Keratinocyte (primary cell): ENCODE results near the gene NXPH4. TPM values are rescaled to one million over a fixed set of nuclear protein-coding genes. Genes with fewer than 3 reads are reported as not detected.

Source experiments
- DNase-seq: peaks from one replicate; pipeline ENCODE4 v3.0.0-alpha.2; 2011; ENCODE audit warnings: low read depth, missing footprints, low spot score
- FAIRE-seq: peaks from 2 replicates; lab custom pipeline; 2011; peaks lifted over from hg19 to GRCh38; lab: Jason Lieb, UNC
- H2AFZ ChIP-seq: 2 replicates; pipeline ENCODE4 v1.6.0; 2012; ENCODE audit warnings: low read length, control low read depth, inconsistent platforms; ENCODE audit not compliant: control insufficient read depth
- H3K27ac ChIP-seq: 2 replicates; pipeline ENCODE4 v1.5.1; 2011; ENCODE audit warnings: low read length; ENCODE audit not compliant: control insufficient read depth, insufficient read depth
- H3K27me3 ChIP-seq: 3 replicates; pipeline ENCODE4 v1.6.0; 2011; ENCODE audit warnings: low read length; ENCODE audit not compliant: control insufficient read depth, insufficient read depth; ENCODE audit errors: extremely low read depth
- H3K36me3 ChIP-seq, 2 experiments: 2 replicates in 1 of 2; 3 replicates in 1 of 2; pipeline ENCODE4 v1.5.1; 2011; ENCODE audit warnings: low read length in 2 of 2, mild to moderate bottlenecking in 1 of 2; ENCODE audit not compliant: control insufficient read depth in 2 of 2, insufficient read depth in 2 of 2; ENCODE audit errors: extremely low read depth in 1 of 2
- H3K4me1 ChIP-seq: 3 replicates; pipeline ENCODE4 v1.5.1; 2011; ENCODE audit warnings: low read length; ENCODE audit not compliant: control insufficient read depth, insufficient read depth; ENCODE audit errors: extremely low read depth
- H3K4me2 ChIP-seq: 3 replicates; pipeline ENCODE4 v1.6.0; 2011; ENCODE audit warnings: low read depth, low read length; ENCODE audit not compliant: control insufficient read depth, insufficient read depth; ENCODE audit errors: extremely low read depth
- H3K4me3 ChIP-seq, 3 experiments: fragments of 200-600 bp in 1 of 3; sonication (generic) in 1 of 3; 2 replicates in 2 of 3; 3 replicates in 1 of 3; pipeline ENCODE4 v1.5.1; 2011 to 2016; ENCODE audit warnings: low read length in 3 of 3, mild to moderate bottlenecking in 3 of 3, control low read depth in 2 of 3, inconsistent platforms in 1 of 3, low read depth in 1 of 3, mixed read lengths in 1 of 3, mixed run types in 1 of 3, moderate library complexity in 1 of 3; ENCODE audit not compliant: control insufficient read depth in 2 of 3, insufficient read depth in 2 of 3; ENCODE audit errors: extremely low read depth in 1 of 3
- H3K79me2 ChIP-seq: 2 replicates; pipeline ENCODE4 v1.6.0; 2012; ENCODE audit warnings: low read length; ENCODE audit not compliant: control insufficient read depth, insufficient read depth
- H3K9ac ChIP-seq: 3 replicates; pipeline ENCODE4 v1.6.0; 2011; ENCODE audit warnings: low read length; ENCODE audit not compliant: control insufficient read depth, insufficient read depth; ENCODE audit errors: extremely low read depth
- H3K9me1 ChIP-seq: 3 replicates; pipeline ENCODE4 v1.6.0; 2011; ENCODE audit warnings: low read length; ENCODE audit not compliant: control insufficient read depth, insufficient read depth; ENCODE audit errors: extremely low read depth
- H3K9me3 ChIP-seq: 2 replicates; pipeline ENCODE4 v1.5.1; 2012; ENCODE audit warnings: low read depth, low read length; ENCODE audit not compliant: control insufficient read depth
- H4K20me1 ChIP-seq: 3 replicates; pipeline ENCODE4 v1.6.0; 2011; ENCODE audit warnings: low read length; ENCODE audit not compliant: control insufficient read depth, insufficient read depth; ENCODE audit errors: extremely low read depth
- CTCF ChIP-seq, 3 experiments: IDR thresholded peaks in 1 of 3; conservative IDR thresholded peaks in 1 of 3; optimal IDR thresholded peaks in 1 of 3; 2 replicates in 2 of 3; 3 replicates in 1 of 3; pipeline versions ENCODE3 to v1.5.1; 2011; ENCODE audit warnings: low read length in 3 of 3, mild to moderate bottlenecking in 3 of 3, moderate library complexity in 2 of 3, control low read depth in 1 of 3, inconsistent platforms in 1 of 3; ENCODE audit not compliant: insufficient read depth in 2 of 3; ENCODE audit errors: extremely low read depth in 1 of 3
- EZH2 ChIP-seq: IDR thresholded peaks from one replicate; pipeline ENCODE4 v1.6.1; 2012; ENCODE audit warnings: inconsistent platforms, mild to moderate bottlenecking, low read length, moderate library complexity
- dilution Hi-C: fragments of 300-500 bp; cut with MboI; formaldehyde crosslinking; loops from one replicate; pipeline ENCODE4 v1.7.0; 2020; ENCODE audit warnings: low sequenced_read_pairs; ENCODE audit not compliant: extremely low pct_ligation_motif_present
- polyA plus RNA-seq, 5 experiments: library from polyadenylated mRNA; depleted of rRNA in 3 of 5; stranded (reverse) in 3 of 5; stranded (forward) in 1 of 5; unstranded in 1 of 5; fragments of >200 nt; gene quantifications; 1 replicate in 1 of 5; 2 replicates in 3 of 5; 3 replicates in 1 of 5; pipeline versions ENCODE4 v1.2.1 to v1.2.3, GENCODE V29; 2011 to 2012; ENCODE audit warnings: missing spikeins in 2 of 5, low read depth in 1 of 5, low replicate concordance in 1 of 5

The NXPH4 gene
- polyA plus RNA-seq, 1 donor (not counting 4 experiments of a cell fraction or from before 2014, with no cell fraction given) = 0.97 TPM

- no peak overlapping the region for H3K4me3 ChIP-seq
- H3K4me1 ChIP-seq = no peaks in the 10 kb centered on the region
- peaks cover 0 to 44% of the 10 kb centered on the region in 2 experiments for H3K36me3 ChIP-seq
- no peaks in the 10 kb centered on the region for H3K27me3 ChIP-seq
- no peaks in the 10 kb centered on the region for H3K79me2 ChIP-seq
- no peak overlapping the region for H3K27ac ChIP-seq
- H2AFZ ChIP-seq = no peak overlapping the region
- no peak overlapping the region for H3K4me2 ChIP-seq
- H4K20me1 ChIP-seq = no peaks in the 10 kb centered on the region
- no peak for TF ChIP-seq EZH2
- no peak for TF ChIP-seq CTCF (optimal IDR thresholded peaks at IDR 0.05 in 1 of 3, IDR thresholded peaks at IDR 0.05 in 1 of 3, conservative IDR thresholded peaks at IDR 0.05 in 1 of 3; ENCODE audit: extremely low read depth in 1 of 3, insufficient read depth in 2 of 3, low read length in 3 of 3)
- dilution Hi-C loops = no loop called here
- no peak overlapping the region for H3K9ac ChIP-seq
- H3K9me3 ChIP-seq = no peaks in the 10 kb centered on the region
- no peaks in the 10 kb centered on the region for H3K9me1 ChIP-seq
- FAIRE-seq (no peak), DNase-seq (no peak)
Measured at GRCh38 chr12:57196956-57197355, 19.6 kb upstream of the NXPH4 start.

- Histone ChIP-seq H3K4me2 (no peak overlapping the region), H3K36me3 (peaks cover 0 to 37% of the 10 kb centered on the region in 2 experiments), H3K9me1 (no peaks in the 10 kb centered on the region), H3K79me2 (no peaks in the 10 kb centered on the region), H3K9ac (no peak overlapping the region), H3K27me3 (no peaks in the 10 kb centered on the region), H3K27ac (no peak overlapping the region), H3K4me3 (no peak overlapping the region), H3K9me3 (no peaks in the 10 kb centered on the region), H4K20me1 (no peaks in the 10 kb centered on the region), H3K4me1 (no peaks in the 10 kb centered on the region), H2AFZ (no peak overlapping the region)
- no peak for FAIRE-seq
- dilution Hi-C loops = no loop called here
- no peak for DNase-seq
- no peak for TF ChIP-seq CTCF (optimal IDR thresholded peaks at IDR 0.05 in 1 of 3, IDR thresholded peaks at IDR 0.05 in 1 of 3, conservative IDR thresholded peaks at IDR 0.05 in 1 of 3; ENCODE audit: extremely low read depth in 1 of 3, insufficient read depth in 2 of 3, low read length in 3 of 3)
- no peak for TF ChIP-seq EZH2
Measured at GRCh38 chr12:57198329-57198728, 18.3 kb upstream of the NXPH4 start.
